Prostate gland (tissue), 2 donors: ENCODE results near the gene SFI1. TPM values are rescaled to one million over a fixed set of nuclear protein-coding genes. Genes with fewer than 3 reads are reported as not detected.

Experiments used
- DNase-seq: peaks from one replicate; pipeline ENCODE4 v3.0.0-alpha.2; 2019; ENCODE audit warnings: low spot score
- H3K27ac ChIP-seq, 2 donors: fragments of 200-600 bp; sonication (generic); 2 replicates each; pipeline ENCODE4 v1.5.1; 2017 to 2019
- H3K27me3 ChIP-seq: fragments of 200-600 bp; sonication (generic); replicated peaks from 2 replicates; pipeline ENCODE4 v1.5.1; 2019; ENCODE audit not compliant: insufficient read depth
- H3K36me3 ChIP-seq, 2 donors: fragments of 200-600 bp; sonication (generic); 1 replicate in 1 of 2; 2 replicates in 1 of 2; pipeline versions ENCODE4 v1.5.1 to v1.8.1; 2017 to 2019
- H3K4me1 ChIP-seq: fragments of 200-600 bp; sonication (generic); replicated peaks from 2 replicates; pipeline ENCODE4 v1.5.1; 2019
- H3K4me3 ChIP-seq, 2 donors: fragments of 200-600 bp; sonication (generic); 2 replicates each; pipeline ENCODE4 v1.5.1; 2017 to 2019
- H3K9me3 ChIP-seq: fragments of 200-600 bp; sonication (generic); 2 replicates; pipeline ENCODE4 v1.5.1; 2017
- POLR2A ChIP-seq: fragments of 450-650 bp; IDR thresholded peaks from one replicate; pipeline ENCODE4 v1.6.1; 2016; ENCODE audit warnings: antibody characterized with exemption, mild to moderate bottlenecking
- POLR2AphosphoS5 ChIP-seq: sonication (generic); formaldehyde crosslinking; IDR thresholded peaks from one replicate; pipeline ENCODE4 v1.6.1; 2017; ENCODE audit warnings: antibody characterized with exemption
- WGBS: methylation state at CpG from one replicate; pipeline ENCODE4 v1.1.5; 2018; 5-methylcytosine and 5-hydroxymethylcytosine counted together
- intact Hi-C: fragments of 100-400 bp; cut with DNase I; formaldehyde crosslinking; loops from one replicate; pipeline ENCODE4 v1.14.2; 2022
- total RNA-seq, 2 donors: library from RNA; depleted of rRNA; stranded (reverse); fragments of >200 nt; gene quantifications; one replicate each; pipeline ENCODE4 v1.1.0, GENCODE V29; 2016
- TF ChIP-seq, protein P1 (sequence below), 4 experiments: fragments of 200-600 bp in 2 of 4; fragments of 450-650 bp in 2 of 4; sonication (generic) in 2 of 4; IDR thresholded peaks; 1 replicate in 3 of 4; 2 replicates in 1 of 4; pipeline ENCODE4 v1.5.1; 2016 to 2019; ENCODE audit warnings: antibody characterized with exemption in 4 of 4, mild to moderate bottlenecking in 2 of 4, moderate library complexity in 2 of 4

Gene SFI1
- total RNA-seq, 2 donors from 2014 or later, result 21.5 to 68.8 TPM

DNA sequence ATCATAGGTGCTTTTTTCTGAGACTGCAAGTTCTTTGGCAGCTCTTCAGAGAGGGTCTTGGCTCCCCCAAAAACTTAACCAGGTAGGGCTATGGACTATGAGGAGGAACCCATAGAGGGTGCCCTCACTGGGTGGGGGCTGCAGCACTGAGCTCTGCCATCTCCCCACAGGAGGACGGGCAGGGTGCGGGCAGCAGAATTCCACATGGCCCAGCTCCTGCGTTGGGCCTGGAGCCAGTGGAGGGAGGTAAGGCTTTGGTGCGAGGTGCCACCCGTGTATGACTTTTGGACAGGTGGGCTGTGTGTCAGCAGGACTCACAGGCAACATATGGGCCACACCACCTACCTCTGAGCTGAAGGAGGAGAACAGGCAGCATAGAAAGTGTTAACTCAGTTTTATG, 107.2 kb downstream of the SFI1 start:
- H3K9me3 ChIP-seq, result no peaks in the 10 kb centered on the region
- 92% methylated on average over 5 of the region's 5 CpGs for WGBS
- no peaks in the 10 kb centered on the region for H3K36me3 ChIP-seq
- no peak overlapping the region for H3K4me3 ChIP-seq
- DNase-seq, result no peak
- TF ChIP-seq POLR2AphosphoS5, result no peak
- TF ChIP-seq, protein P1, sequence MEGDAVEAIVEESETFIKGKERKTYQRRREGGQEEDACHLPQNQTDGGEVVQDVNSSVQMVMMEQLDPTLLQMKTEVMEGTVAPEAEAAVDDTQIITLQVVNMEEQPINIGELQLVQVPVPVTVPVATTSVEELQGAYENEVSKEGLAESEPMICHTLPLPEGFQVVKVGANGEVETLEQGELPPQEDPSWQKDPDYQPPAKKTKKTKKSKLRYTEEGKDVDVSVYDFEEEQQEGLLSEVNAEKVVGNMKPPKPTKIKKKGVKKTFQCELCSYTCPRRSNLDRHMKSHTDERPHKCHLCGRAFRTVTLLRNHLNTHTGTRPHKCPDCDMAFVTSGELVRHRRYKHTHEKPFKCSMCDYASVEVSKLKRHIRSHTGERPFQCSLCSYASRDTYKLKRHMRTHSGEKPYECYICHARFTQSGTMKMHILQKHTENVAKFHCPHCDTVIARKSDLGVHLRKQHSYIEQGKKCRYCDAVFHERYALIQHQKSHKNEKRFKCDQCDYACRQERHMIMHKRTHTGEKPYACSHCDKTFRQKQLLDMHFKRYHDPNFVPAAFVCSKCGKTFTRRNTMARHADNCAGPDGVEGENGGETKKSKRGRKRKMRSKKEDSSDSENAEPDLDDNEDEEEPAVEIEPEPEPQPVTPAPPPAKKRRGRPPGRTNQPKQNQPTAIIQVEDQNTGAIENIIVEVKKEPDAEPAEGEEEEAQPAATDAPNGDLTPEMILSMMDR (IDR thresholded peaks at IDR 0.05), result no peak
- TF ChIP-seq POLR2A, result no peak
- H3K4me1 ChIP-seq, result no peaks in the 10 kb centered on the region
- H3K27me3 ChIP-seq, result no peaks in the 10 kb centered on the region
- H3K27ac ChIP-seq, result no peak overlapping the region
- intact Hi-C loops, result no loop called here

DNA sequence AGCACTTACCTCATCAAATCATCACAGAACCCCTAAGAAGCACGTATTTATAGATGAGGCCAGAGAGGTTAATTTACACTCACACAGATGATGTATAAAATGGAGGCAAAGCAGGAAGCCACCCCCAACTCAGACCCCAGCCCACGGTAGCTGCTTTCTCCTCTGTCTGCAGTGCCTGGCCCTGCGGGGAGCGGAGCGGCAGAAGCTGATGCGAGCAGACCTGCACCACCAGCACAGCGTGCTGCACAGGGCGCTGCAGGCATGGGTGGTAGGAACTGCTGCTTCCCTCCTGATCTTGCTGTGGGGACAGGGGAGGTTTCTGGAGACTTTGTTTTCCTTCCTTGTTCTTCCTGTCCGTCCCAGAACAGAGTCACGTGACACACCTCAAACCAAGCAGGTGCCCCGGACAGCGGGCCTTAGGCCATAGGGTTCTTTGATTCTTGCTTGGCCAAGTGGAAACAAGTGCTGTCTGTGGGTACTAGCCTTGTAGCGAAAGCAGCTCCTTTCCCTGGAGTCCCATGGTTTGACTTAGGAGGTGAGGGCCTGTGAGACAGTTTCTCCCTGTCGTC, 107.9 kb downstream of the SFI1 start:
- intact Hi-C loops, result no loop called here
- Histone ChIP-seq H3K36me3 (no peaks in the 10 kb centered on the region), H3K4me3 (no peak overlapping the region), H3K27ac (no peak overlapping the region), H3K27me3 (no peaks in the 10 kb centered on the region), H3K4me1 (no peaks in the 10 kb centered on the region), H3K9me3 (no peaks in the 10 kb centered on the region)
- 88% methylated on average over 14 of the region's 14 CpGs for WGBS
- no peak for TF ChIP-seq POLR2AphosphoS5
- TF ChIP-seq, protein P1 (IDR thresholded peaks at IDR 0.05), result no peak
- TF ChIP-seq POLR2A, result no peak
- no peak for DNase-seq

DNA sequence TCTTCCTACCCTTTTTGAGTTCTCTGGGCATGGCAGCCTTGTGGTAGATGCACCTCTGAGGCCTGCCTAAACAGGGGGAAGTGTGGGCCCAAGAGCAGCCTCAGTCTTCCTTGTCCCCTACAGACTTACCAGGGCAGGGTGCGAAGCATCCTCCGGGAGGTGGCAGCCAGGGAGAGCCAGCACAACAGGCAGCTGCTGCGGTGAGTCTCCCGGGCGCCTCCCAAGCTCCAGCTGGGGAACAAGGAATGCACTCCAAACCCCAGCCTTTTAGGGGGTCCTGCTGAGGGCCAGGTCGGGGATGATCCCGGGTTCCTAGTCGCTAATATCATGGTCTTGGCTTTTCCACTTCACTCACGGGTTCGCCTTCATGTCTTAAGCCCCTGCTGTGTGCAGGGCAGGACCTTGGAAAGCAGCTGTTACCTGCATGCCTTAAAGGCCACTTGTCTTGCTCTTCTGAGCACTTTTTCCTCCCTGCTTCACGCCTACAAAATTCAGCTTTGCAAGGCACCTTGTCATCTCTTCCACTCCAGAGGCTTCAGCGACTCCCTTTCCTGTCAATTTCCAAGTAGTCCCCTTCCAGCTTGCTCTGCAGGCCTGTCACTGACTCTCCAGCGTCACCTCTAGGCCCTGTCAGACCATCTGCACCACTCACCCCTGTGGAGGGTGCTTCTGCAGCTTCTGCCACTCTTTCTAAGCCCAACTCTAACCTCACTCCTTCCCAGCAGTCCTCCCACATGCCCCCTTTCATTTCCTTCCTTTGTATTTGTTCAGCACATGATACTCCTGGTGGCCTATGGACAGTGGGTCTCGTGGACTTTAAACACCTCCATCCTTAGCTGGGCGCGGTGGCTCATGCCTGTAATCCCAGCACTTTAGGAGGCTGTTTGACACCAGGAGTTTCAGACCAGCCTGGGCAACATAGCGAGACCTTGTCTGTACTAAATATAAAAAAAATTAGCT, 108.7 kb downstream of the SFI1 start:
- 90% methylated on average over 15 of the region's 17 CpGs for WGBS
- Histone ChIP-seq H3K27ac (no peak overlapping the region), H3K4me1 (no peaks in the 10 kb centered on the region), H3K36me3 (no peaks in the 10 kb centered on the region), H3K27me3 (no peaks in the 10 kb centered on the region), H3K4me3 (no peak overlapping the region), H3K9me3 (no peaks in the 10 kb centered on the region)
- intact Hi-C loops, result no loop called here
- no peak for DNase-seq
- no peak for TF ChIP-seq POLR2A
- TF ChIP-seq POLR2AphosphoS5, result no peak
- TF ChIP-seq, protein P1 (IDR thresholded peaks at IDR 0.05), result no peak

DNA sequence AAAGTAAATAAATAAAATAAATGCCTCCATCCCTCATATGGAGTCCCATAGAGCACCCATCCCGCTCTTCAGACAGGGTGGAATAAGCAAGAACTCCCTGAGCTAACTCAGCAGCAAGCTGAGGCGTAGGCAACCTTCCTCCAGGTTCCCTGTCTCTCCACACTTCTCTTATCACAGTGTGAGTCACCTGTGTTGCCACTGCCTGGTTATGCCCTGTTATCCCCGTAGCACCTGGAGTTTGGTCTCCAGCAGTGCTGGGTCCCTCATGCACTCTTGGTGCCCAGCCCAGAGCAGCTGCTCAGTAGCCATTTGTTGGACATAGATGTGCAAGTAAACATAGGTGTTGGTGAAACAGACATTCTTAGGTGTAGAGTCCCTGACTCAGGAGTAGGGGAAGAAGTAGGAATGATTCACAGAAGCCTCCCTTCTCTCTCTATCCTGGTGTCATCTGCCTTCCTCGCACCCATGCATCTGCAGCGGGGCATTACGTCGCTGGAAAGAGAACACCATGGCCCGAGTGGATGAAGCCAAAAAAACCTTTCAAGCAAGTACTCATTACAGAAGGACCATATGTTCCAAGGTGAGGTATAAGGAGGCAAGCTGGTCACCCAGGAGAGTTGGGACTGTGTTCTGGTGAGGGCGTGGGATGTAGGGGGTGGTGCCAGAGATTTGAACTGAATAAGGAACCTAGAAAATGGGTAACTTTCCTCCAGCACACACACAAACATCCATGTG, 109.7 kb downstream of the SFI1 start:
- no peaks in the 10 kb centered on the region for H3K9me3 ChIP-seq
- no peak overlapping the region for H3K27ac ChIP-seq
- H3K36me3 ChIP-seq, result no peaks in the 10 kb centered on the region
- H3K4me3 ChIP-seq, result no peak overlapping the region
- 94% methylated on average over 9 of the region's 9 CpGs for WGBS
- H3K27me3 ChIP-seq, result no peaks in the 10 kb centered on the region
- intact Hi-C loops, result no loop called here
- no peaks in the 10 kb centered on the region for H3K4me1 ChIP-seq
- DNase-seq, result no peak
- TF ChIP-seq POLR2A (no peak), POLR2AphosphoS5 (no peak)
- TF ChIP-seq, protein P1 (IDR thresholded peaks at IDR 0.05), result no peak
